Kidney tubule cell (primary cell): ENCODE results near the gene ZNF569.
"Not testable (repeated sequence)": the region's sequence is repeated elsewhere in the genome, so short reads cannot be mapped to it uniquely, and the experiment has no call there.

ENCODE experiments used
- DNase-seq: peaks from one replicate; pipeline ENCODE4 v3.0.0-alpha.2; 2018; ENCODE audit warnings: low spot score

The ZNF569 gene

DNA sequence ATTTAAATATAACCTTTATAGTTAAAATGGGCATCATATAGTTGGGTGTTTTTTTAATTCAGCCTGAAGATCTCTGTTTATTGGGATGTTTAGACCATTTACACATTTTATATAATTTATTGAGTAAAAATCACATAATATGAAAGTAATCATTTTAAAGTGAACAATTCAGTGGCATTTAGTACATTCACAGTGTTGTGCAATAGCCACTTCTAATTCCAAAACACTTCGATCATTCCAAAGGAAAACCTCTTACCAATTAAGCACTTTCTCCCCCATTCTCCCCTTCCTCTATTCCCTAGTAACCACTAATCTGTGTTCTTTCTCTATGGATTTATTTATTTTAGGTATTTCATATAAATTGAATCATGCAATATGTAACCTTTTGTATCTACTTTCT, 66.2 kb downstream of the ZNF569 start:
- no peak for DNase-seq

- not testable (repeated sequence) for DNase-seq
Measured at GRCh38 chr19:37391399-37391798, 75.8 kb downstream of the ZNF569 start.

GRCh38 chr19:37389234-37389633, 78.0 kb downstream of the ZNF569 start:
- no peak for DNase-seq

GRCh38 chr19:37370880-37371661, 96.2 kb downstream of the ZNF569 start, which contains the start of gene ZNF527:
TSS of gene ZNF527 (plus strand) at chr19:37371099. CDS start at chr19:37374199, 3,100 bp downstream.
- peak; percentile 96 for DNase-seq

GRCh38 chr19:37370386-37370879, 96.8 kb downstream of the ZNF569 start:
- not testable (repeated sequence) for DNase-seq

- DNase-seq = peak; percentile 5
Measured at GRCh38 chr19:37362733-37363132, 104.5 kb downstream of the ZNF569 start.

- DNase-seq = no peak
Measured at GRCh38 chr19:37361994-37362393, 105.2 kb downstream of the ZNF569 start.
